Measurements from ENCODE around the gene FAM20C.

GRCh38 chr7:290554-291372 lies 98.4 kb downstream of the FAM20C start:
- TF ChIP-seq CTCF (IDR thresholded peaks at IDR 0.05) (no peak), POLR2A (IDR thresholded peaks at IDR 0.05) (no peak)
